HepG2 (cell line): ENCODE data around the gene BDP1. TPM values are rescaled to one million over a fixed set of nuclear protein-coding genes. Genes with fewer than 3 reads are reported as not detected.

ENCODE experiments used
- CHD2 ChIP-seq: IDR thresholded peaks from 2 replicates; pipeline ENCODE4 v1.6.1; 2011; ENCODE audit warnings: low read depth, low read length, improper control_type of control experiment
- EEA1 ChIP-seq: sonication (generic); formaldehyde crosslinking; IDR thresholded peaks from 2 replicates; pipeline ENCODE4 v1.5.1; 2020; ENCODE audit warnings: mild to moderate bottlenecking, missing genetic modification reagents, borderline replicate concordance
- ELF3 ChIP-seq: IDR thresholded peaks from 2 replicates; pipeline ENCODE4 v1.6.1; 2016; ENCODE audit warnings: missing genetic modification reagents, missing compliant biosample characterization
- HOXA3 ChIP-seq: sonication (generic); formaldehyde crosslinking; IDR thresholded peaks from 2 replicates; pipeline ENCODE4 v1.5.0; 2020; ENCODE audit warnings: missing genetic modification reagents
- SOX13 ChIP-seq, 3 experiments: fragments of 450-650 bp in 1 of 3; sonication (generic) in 1 of 3; formaldehyde crosslinking in 1 of 3; IDR thresholded peaks in 2 of 3; conservative IDR thresholded peaks in 1 of 3; 2 replicates each; pipeline versions ENCODE4 v1.5.0 to v1.6.1; 2016 to 2020; ENCODE audit warnings: antibody characterized with exemption in 1 of 3, mild to moderate bottlenecking in 1 of 3, missing compliant biosample characterization in 1 of 3, missing genetic modification reagents in 1 of 3, moderate library complexity in 1 of 3
- SOX5 ChIP-seq: IDR thresholded peaks from 2 replicates; pipeline ENCODE4 v1.6.1; 2016; ENCODE audit warnings: borderline replicate concordance
- SOX6 ChIP-seq, 2 experiments: fragments of 450-650 bp in 1 of 2; sonication (generic) in 1 of 2; formaldehyde crosslinking in 1 of 2; IDR thresholded peaks; 2 replicates each; pipeline versions ENCODE4 v1.4.0 to v1.6.1; 2017 to 2020; ENCODE audit warnings: antibody characterized with exemption in 1 of 2, mild to moderate bottlenecking in 1 of 2, missing genetic modification reagents in 1 of 2
- U2AF1 ChIP-seq: fragments of 200-400 bp; formaldehyde crosslinking; optimal IDR thresholded peaks from 2 replicates; pipeline ENCODE3; 2017; ENCODE audit warnings: mild to moderate bottlenecking, low read depth, low read length
- ZNF407 ChIP-seq: sonication (generic); formaldehyde crosslinking; IDR thresholded peaks from one replicate; pipeline ENCODE4 v1.5.1; 2020; ENCODE audit warnings: mild to moderate bottlenecking, missing genetic modification reagents; ENCODE audit errors: not compliant biosample characterization
- ZNF446 ChIP-seq: sonication (generic); formaldehyde crosslinking; IDR thresholded peaks from 2 replicates; pipeline ENCODE4 v1.5.0; 2020; ENCODE audit warnings: mild to moderate bottlenecking, missing genetic modification reagents
- ZNF556 ChIP-seq: sonication (generic); formaldehyde crosslinking; IDR thresholded peaks from 2 replicates; pipeline ENCODE4 v1.4.0; 2020; ENCODE audit warnings: mild to moderate bottlenecking, missing genetic modification reagents, borderline replicate concordance
- ZNF816 ChIP-seq: sonication (generic); formaldehyde crosslinking; IDR thresholded peaks from 2 replicates; pipeline ENCODE4 v1.8.0; 2022; ENCODE audit warnings: missing genetic modification reagents, mild to moderate bottlenecking, borderline replicate concordance
- polyA plus RNA-seq, 8 experiments: library from polyadenylated mRNA; depleted of rRNA in 3 of 8; stranded (reverse) in 7 of 8; unstranded in 1 of 8; fragments of >200 nt; fragmentation: Illumina TruSeq in 4 of 8; extraction: Trizol in 4 of 8; gene quantifications; 2 replicates each; pipeline versions ENCODE4 v1.2.1 to v1.2.3, GENCODE V29; 2011 to 2016; ENCODE audit warnings: low read depth in 4 of 8, missing spikeins in 1 of 8, mixed read lengths in 1 of 8; ENCODE audit not compliant: insufficient read depth in 1 of 8
- total RNA-seq, 5 experiments: library from RNA; depleted of rRNA; stranded (reverse); fragments of >200 nt; fragmentation: Illumina TruSeq; extraction: Trizol; gene quantifications; 2 replicates each; pipeline ENCODE4 v1.2.3, GENCODE V29; 2016; ENCODE audit warnings: low read depth in 1 of 5
- TF ChIP-seq, protein P1 (sequence below): IDR thresholded peaks from 2 replicates; pipeline ENCODE4 v1.4.0; 2020; ENCODE audit warnings: mild to moderate bottlenecking, missing genetic modification reagents
- TF ChIP-seq, protein P2 (sequence below): sonication (generic); formaldehyde crosslinking; IDR thresholded peaks from 2 replicates; pipeline ENCODE4 v1.4.0; 2020; ENCODE audit warnings: missing genetic modification reagents, borderline replicate concordance

Gene BDP1
- total and polyA plus RNA-seq, 2 of the 13 experiments (the other 11 are each of a cell fraction or from before 2014, with no cell fraction given): 10.2 to 22.4 TPM

DNA sequence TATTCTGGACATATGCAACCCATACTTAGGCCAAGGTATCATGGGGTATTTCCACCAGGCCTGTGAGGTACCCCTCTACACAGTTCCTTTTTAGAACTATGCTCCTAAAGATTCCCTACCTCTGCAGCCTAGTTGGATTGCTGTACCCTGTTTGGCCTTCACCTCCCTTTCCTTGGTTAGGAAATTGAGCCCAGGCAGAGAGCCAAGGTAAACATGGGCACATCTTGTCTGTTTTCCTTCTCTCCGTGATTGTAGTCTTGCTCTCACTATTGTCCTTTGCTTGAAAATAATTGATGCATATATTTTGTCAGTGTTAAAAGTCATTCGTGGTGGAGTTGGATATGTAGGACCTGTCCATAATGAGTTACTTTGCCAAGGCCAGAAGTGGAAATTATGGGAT, 26.7 kb downstream of the BDP1 start (continued):
- TF ChIP-seq SOX13 (IDR thresholded peaks at IDR 0.05) (no peak), SOX13 (CRISPR knock-in tag; conservative IDR thresholded peaks at IDR 0.05 in 1 of 2, IDR thresholded peaks at IDR 0.05 in 1 of 2) (peak in 1 of 2 experiments; percentile 76; a peak in 2 of 4 replicates), EEA1 (CRISPR knock-in tag) (no peak), ZNF407 (no peak), SOX6 (IDR thresholded peaks at IDR 0.05) (no peak), SOX6 (CRISPR knock-in tag; IDR thresholded peaks at IDR 0.05) (0 out of 2 replicates have a peak, but pooled peaks have one; percentile 36), CHD2 (no peak), ZNF816 (CRISPR knock-in tag) (no peak), SOX5 (peak; percentile 64; the same call in 1 of the 2 replicates), HOXA3 (CRISPR knock-in tag) (no peak), ZNF556 (no peak), ZNF446 (no peak), ELF3 (CRISPR knock-in tag) (0 out of 2 replicates have a peak, but pooled peaks have one; percentile 42), U2AF1 (no peak)
- TF ChIP-seq, protein P1, sequence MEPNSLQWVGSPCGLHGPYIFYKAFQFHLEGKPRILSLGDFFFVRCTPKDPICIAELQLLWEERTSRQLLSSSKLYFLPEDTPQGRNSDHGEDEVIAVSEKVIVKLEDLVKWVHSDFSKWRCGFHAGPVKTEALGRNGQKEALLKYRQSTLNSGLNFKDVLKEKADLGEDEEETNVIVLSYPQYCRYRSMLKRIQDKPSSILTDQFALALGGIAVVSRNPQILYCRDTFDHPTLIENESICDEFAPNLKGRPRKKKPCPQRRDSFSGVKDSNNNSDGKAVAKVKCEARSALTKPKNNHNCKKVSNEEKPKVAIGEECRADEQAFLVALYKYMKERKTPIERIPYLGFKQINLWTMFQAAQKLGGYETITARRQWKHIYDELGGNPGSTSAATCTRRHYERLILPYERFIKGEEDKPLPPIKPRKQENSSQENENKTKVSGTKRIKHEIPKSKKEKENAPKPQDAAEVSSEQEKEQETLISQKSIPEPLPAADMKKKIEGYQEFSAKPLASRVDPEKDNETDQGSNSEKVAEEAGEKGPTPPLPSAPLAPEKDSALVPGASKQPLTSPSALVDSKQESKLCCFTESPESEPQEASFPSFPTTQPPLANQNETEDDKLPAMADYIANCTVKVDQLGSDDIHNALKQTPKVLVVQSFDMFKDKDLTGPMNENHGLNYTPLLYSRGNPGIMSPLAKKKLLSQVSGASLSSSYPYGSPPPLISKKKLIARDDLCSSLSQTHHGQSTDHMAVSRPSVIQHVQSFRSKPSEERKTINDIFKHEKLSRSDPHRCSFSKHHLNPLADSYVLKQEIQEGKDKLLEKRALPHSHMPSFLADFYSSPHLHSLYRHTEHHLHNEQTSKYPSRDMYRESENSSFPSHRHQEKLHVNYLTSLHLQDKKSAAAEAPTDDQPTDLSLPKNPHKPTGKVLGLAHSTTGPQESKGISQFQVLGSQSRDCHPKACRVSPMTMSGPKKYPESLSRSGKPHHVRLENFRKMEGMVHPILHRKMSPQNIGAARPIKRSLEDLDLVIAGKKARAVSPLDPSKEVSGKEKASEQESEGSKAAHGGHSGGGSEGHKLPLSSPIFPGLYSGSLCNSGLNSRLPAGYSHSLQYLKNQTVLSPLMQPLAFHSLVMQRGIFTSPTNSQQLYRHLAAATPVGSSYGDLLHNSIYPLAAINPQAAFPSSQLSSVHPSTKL (CRISPR knock-in tag): peak; percentile 80
- TF ChIP-seq, protein P2, sequence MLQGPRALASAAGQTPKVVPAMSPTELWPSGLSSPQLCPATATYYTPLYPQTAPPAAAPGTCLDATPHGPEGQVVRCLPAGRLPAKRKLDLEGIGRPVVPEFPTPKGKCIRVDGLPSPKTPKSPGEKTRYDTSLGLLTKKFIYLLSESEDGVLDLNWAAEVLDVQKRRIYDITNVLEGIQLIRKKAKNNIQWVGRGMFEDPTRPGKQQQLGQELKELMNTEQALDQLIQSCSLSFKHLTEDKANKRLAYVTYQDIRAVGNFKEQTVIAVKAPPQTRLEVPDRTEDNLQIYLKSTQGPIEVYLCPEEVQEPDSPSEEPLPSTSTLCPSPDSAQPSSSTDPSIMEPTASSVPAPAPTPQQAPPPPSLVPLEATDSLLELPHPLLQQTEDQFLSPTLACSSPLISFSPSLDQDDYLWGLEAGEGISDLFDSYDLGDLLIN (CRISPR knock-in tag): no peak
